ENCODE data around the gene TAF11L14. TPM values are rescaled to one million over a fixed set of nuclear protein-coding genes. Genes with fewer than 3 reads are reported as not detected.
"Not testable (repeated sequence)": the region's sequence is repeated elsewhere in the genome, so short reads cannot be mapped to it uniquely, and the experiment has no call there.

TAF11L14 gene
- total RNA-seq, 1 donor from 2014 or later: not detected

- TF ChIP-seq EZH2 (IDR thresholded peaks at IDR 0.05) (no peak), EZH2phosphoT487 (IDR thresholded peaks at IDR 0.05) (no peak), CTCF (IDR thresholded peaks at IDR 0.05) (no peak)
- H3K9me3 ChIP-seq (ENCODE audit: low read depth): no peaks in the 10 kb centered on the region
- no peaks in the 10 kb centered on the region for H3K4me1 ChIP-seq
- H3K36me3 Mint-ChIP-seq: no peaks in the 10 kb centered on the region
- no peak overlapping the region for H3K27ac ChIP-seq
- no peak overlapping the region for H3K9ac ChIP-seq
- H3K9me3 Mint-ChIP-seq: no peaks in the 10 kb centered on the region
- H3K36me3 ChIP-seq: no peaks in the 10 kb centered on the region
- no peak overlapping the region for H3K4me3 ChIP-seq
- H3F3A ChIP-seq (ENCODE audit: low read depth): no peaks in the 10 kb centered on the region
- H4K20me1 ChIP-seq (ENCODE audit: low read depth): no peaks in the 10 kb centered on the region
- no peaks in the 10 kb centered on the region for H3K27me3 Mint-ChIP-seq (ENCODE audit: insufficient read depth, low read depth)
- DNase-seq (ENCODE audit: low spot score): no peak
- no peak overlapping the region for H3K27ac Mint-ChIP-seq
- H3K79me2 ChIP-seq (ENCODE audit: low read depth): no peaks in the 10 kb centered on the region
- H3K4me2 ChIP-seq: no peak overlapping the region
- no peaks in the 10 kb centered on the region for H3K27me3 ChIP-seq
- H3K4me3 Mint-ChIP-seq: no peak overlapping the region
- no peaks in the 10 kb centered on the region for H3K4me1 Mint-ChIP-seq
- no peak overlapping the region for H2AFZ ChIP-seq (replicated peaks)
These were observed 14.9 kb upstream of the TAF11L14 start for GRCh38 chr5:17619354-17619753.

GRCh38 chr5:17620627-17621026 lies 13.6 kb upstream of the TAF11L14 start:
- Mint-ChIP-seq H3K4me1 (no peaks in the 10 kb centered on the region), H3K27me3 (ENCODE audit: insufficient read depth, low read depth) (no peaks in the 10 kb centered on the region), H3K9me3 (no peaks in the 10 kb centered on the region), H3K4me3 (no peak overlapping the region), H3K36me3 (no peaks in the 10 kb centered on the region), H3K27ac (no peak overlapping the region)
- no peaks in the 10 kb centered on the region for H4K20me1 ChIP-seq (ENCODE audit: low read depth)
- no peaks in the 10 kb centered on the region for H3K27me3 ChIP-seq
- TF ChIP-seq EZH2 (IDR thresholded peaks at IDR 0.05): no peak
- TF ChIP-seq CTCF (IDR thresholded peaks at IDR 0.05): peak; percentile 48
- TF ChIP-seq EZH2phosphoT487 (IDR thresholded peaks at IDR 0.05): no peak
- H3K4me3 ChIP-seq: no peak overlapping the region
- no peaks in the 10 kb centered on the region for H3K9me3 ChIP-seq (ENCODE audit: low read depth)
- H3K27ac ChIP-seq: no peak overlapping the region
- H3K4me1 ChIP-seq: no peaks in the 10 kb centered on the region
- H3K79me2 ChIP-seq (ENCODE audit: low read depth): no peaks in the 10 kb centered on the region
- no peak for DNase-seq (ENCODE audit: low spot score)
- H2AFZ ChIP-seq (replicated peaks): no peak overlapping the region
- no peaks in the 10 kb centered on the region for H3F3A ChIP-seq (ENCODE audit: low read depth)
- H3K9ac ChIP-seq: no peak overlapping the region
- H3K36me3 ChIP-seq: no peaks in the 10 kb centered on the region
- H3K4me2 ChIP-seq: no peak overlapping the region

GRCh38 chr5:17625686-17626085 lies 8.6 kb upstream of the TAF11L14 start:
- Histone ChIP-seq H3F3A (ENCODE audit: low read depth) (no peaks in the 10 kb centered on the region), H3K36me3 (no peaks in the 10 kb centered on the region), H2AFZ (replicated peaks) (no peak overlapping the region), H3K4me1 (no peaks in the 10 kb centered on the region), H3K27me3 (no peaks in the 10 kb centered on the region), H3K9ac (no peak overlapping the region), H3K4me3 (no peak overlapping the region), H4K20me1 (ENCODE audit: low read depth) (no peaks in the 10 kb centered on the region), H3K9me3 (ENCODE audit: low read depth) (no peaks in the 10 kb centered on the region), H3K27ac (no peak overlapping the region), H3K4me2 (no peak overlapping the region), H3K79me2 (ENCODE audit: low read depth) (no peaks in the 10 kb centered on the region)
- DNase-seq (ENCODE audit: low spot score): no peak
- H3K27me3 Mint-ChIP-seq (ENCODE audit: insufficient read depth, low read depth): peaks cover 2% of the 10 kb centered on the region
- H3K4me1 Mint-ChIP-seq: peaks cover 6% of the 10 kb centered on the region
- H3K36me3 Mint-ChIP-seq: no peaks in the 10 kb centered on the region
- no peaks in the 10 kb centered on the region for H3K9me3 Mint-ChIP-seq
- no peak overlapping the region for H3K4me3 Mint-ChIP-seq
- TF ChIP-seq EZH2 (IDR thresholded peaks at IDR 0.05): no peak
- TF ChIP-seq EZH2phosphoT487 (IDR thresholded peaks at IDR 0.05): no peak
- H3K27ac Mint-ChIP-seq: no peak overlapping the region

- H3K36me3 Mint-ChIP-seq; H4K20me1 ChIP-seq (ENCODE audit: low read depth); H3K27me3 Mint-ChIP-seq (ENCODE audit: insufficient read depth, low read depth): not testable (repeated sequence)
These were observed 2.5 kb upstream of the TAF11L14 start, which contains the start of gene TAF11L13 for GRCh38 chr5:17631788-17632187. TAF11L13 (plus strand) TSS chr5:17632088.

GRCh38 chr5:17649232-17649631 lies 15.0 kb downstream of the TAF11L14 start:
- not testable (repeated sequence) for H3K4me2 ChIP-seq; H2AFZ ChIP-seq (replicated peaks); H3K4me1 Mint-ChIP-seq; H3K27me3 ChIP-seq; H3K4me3 Mint-ChIP-seq; H3K36me3 Mint-ChIP-seq; H3K27ac ChIP-seq; H3K9ac ChIP-seq; H3K4me3 ChIP-seq; DNase-seq (ENCODE audit: low spot score); H3K27ac Mint-ChIP-seq; H3K9me3 ChIP-seq (ENCODE audit: low read depth); H3K9me3 Mint-ChIP-seq; H3K36me3 ChIP-seq; H4K20me1 ChIP-seq (ENCODE audit: low read depth); H3K79me2 ChIP-seq (ENCODE audit: low read depth); H3K27me3 Mint-ChIP-seq (ENCODE audit: insufficient read depth, low read depth); H3F3A ChIP-seq (ENCODE audit: low read depth); H3K4me1 ChIP-seq

More at GRCh38 chr5:17631788-17632187, 2.5 kb upstream of the TAF11L14 start, which contains the start of gene TAF11L13:
- H3K4me2 ChIP-seq; H3K27me3 ChIP-seq; H3K4me1 Mint-ChIP-seq; H3K36me3 ChIP-seq; H3F3A ChIP-seq (ENCODE audit: low read depth); H3K27ac Mint-ChIP-seq; H2AFZ ChIP-seq (replicated peaks); DNase-seq (ENCODE audit: low spot score); H3K27ac ChIP-seq; H3K9ac ChIP-seq; H3K9me3 ChIP-seq (ENCODE audit: low read depth); H3K79me2 ChIP-seq (ENCODE audit: low read depth); H3K4me1 ChIP-seq; H3K9me3 Mint-ChIP-seq; H3K4me3 ChIP-seq: not testable (repeated sequence)
- H3K4me3 Mint-ChIP-seq: peak within 1 kb of the TSS; percentile 25

GRCh38 chr5:17655201-17655759 lies 21.0 kb downstream of the TAF11L14 start:
- H3K4me2 ChIP-seq; H3F3A ChIP-seq (ENCODE audit: low read depth); H3K4me1 ChIP-seq; H3K4me1 Mint-ChIP-seq; H3K36me3 Mint-ChIP-seq; H3K79me2 ChIP-seq (ENCODE audit: low read depth); H3K27ac ChIP-seq; H4K20me1 ChIP-seq (ENCODE audit: low read depth); H3K9ac ChIP-seq; H2AFZ ChIP-seq (replicated peaks); H3K36me3 ChIP-seq; DNase-seq (ENCODE audit: low spot score); H3K27me3 Mint-ChIP-seq (ENCODE audit: insufficient read depth, low read depth); H3K27me3 ChIP-seq; H3K4me3 Mint-ChIP-seq; H3K4me3 ChIP-seq; H3K9me3 ChIP-seq (ENCODE audit: low read depth); H3K9me3 Mint-ChIP-seq; H3K27ac Mint-ChIP-seq: not testable (repeated sequence)
